ES-I3 (cell line): ENCODE results near the gene MGAT2.
"Not testable (repeated sequence)": the region's sequence is repeated elsewhere in the genome, so short reads cannot be mapped to it uniquely, and the experiment has no call there.

Experiments used
- H3K36me3 ChIP-seq: 2 replicates; pipeline ENCODE4 v1.6.1; 2013; ENCODE audit warnings: mild to moderate bottlenecking, low read length, control low read depth, moderate library complexity; ENCODE audit not compliant: insufficient read depth
- H3K4me1 ChIP-seq: 2 replicates; pipeline ENCODE4 v1.6.1; 2013; ENCODE audit warnings: mild to moderate bottlenecking, control low read depth, low read length; ENCODE audit not compliant: insufficient read depth
- H3K9ac ChIP-seq: 2 replicates; pipeline ENCODE4 v1.6.1; 2013; ENCODE audit warnings: low read depth, mild to moderate bottlenecking, low read length, moderate library complexity
- H3K9me3 ChIP-seq: 2 replicates; pipeline ENCODE4 v1.6.1; 2013; ENCODE audit warnings: mild to moderate bottlenecking, low read length, moderate library complexity; ENCODE audit not compliant: control insufficient read depth, insufficient read depth

MGAT2 gene

DNA sequence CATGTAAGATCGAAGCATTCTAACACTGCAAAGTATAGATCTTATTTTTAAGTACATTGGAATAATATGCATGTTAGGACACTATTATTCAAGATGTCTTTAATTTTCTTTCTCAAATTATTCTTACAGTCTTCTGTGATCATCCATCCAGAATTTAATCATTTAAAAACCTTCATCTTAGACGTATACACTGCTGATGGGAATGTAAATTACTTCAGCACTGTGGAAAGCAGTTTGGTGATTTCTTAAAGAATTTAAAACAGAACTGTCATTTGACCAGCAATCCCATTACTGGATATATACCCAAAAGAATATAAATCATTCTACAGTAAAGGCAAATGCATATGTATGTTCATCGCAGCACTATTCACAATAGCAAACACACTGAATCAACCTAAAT is 31.2 kb upstream of the MGAT2 start:
- no peaks in the 10 kb centered on the region for H3K9me3 ChIP-seq
- no peak overlapping the region for H3K9ac ChIP-seq
- 0 out of 2 replicates have a peak, but pooled peaks cover 5% of the 10 kb centered on the region for H3K36me3 ChIP-seq
- H3K4me1 ChIP-seq = 0 out of 2 replicates have a peak, but pooled peaks cover 1% of the 10 kb centered on the region

GRCh38 chr14:49593016-49593415 is 27.6 kb upstream of the MGAT2 start:
- H3K9me3 ChIP-seq = no peaks in the 10 kb centered on the region
- H3K36me3 ChIP-seq = no peaks in the 10 kb centered on the region
- H3K4me1 ChIP-seq = 0 out of 2 replicates have a peak, but pooled peaks cover 4% of the 10 kb centered on the region
- H3K9ac ChIP-seq = no peak overlapping the region

DNA sequence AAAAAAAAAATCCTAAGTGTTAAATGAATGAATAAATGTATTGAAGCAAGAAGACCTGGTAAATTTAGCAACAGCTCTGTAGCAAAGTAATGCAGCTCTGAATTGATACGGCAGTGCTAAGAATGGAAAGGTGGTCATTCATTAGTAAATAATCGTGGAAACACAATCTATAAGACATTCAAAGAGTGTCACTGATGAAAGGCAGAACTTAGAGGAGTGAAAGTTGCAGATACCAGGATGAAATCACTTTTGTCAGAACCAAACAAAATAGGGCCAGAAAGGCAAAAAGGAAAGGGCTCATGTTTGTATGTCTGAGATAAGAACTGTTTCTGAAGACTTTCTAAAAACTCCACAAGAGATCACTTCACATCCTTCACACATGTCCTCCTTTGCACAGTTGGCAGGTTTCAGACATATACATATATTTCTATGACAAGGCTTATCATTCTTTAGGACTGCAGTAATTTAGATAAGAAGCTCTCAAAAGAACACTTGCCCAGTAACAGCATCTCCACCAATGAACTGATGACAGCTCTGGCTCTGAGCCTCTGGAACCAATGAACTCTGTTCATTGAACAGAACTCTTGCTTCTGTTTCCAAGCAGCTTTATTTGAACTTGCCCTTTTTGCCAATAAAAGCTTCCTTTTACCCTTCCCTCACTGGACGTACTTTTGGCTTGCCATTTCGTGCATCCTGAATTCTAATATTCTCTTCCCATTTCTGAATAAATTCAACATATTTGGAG is 26.1 kb upstream of the MGAT2 start:
- Histone ChIP-seq H3K36me3 (no peaks in the 10 kb centered on the region), H3K9ac (no peak overlapping the region)

GRCh38 chr14:49598189-49598484 is 22.5 kb upstream of the MGAT2 start:
- Histone ChIP-seq H3K9me3 (no peaks in the 10 kb centered on the region), H3K9ac (peak overlapping the region; percentile 94), H3K36me3 (no peaks in the 10 kb centered on the region), H3K4me1 (0 out of 2 replicates have a peak, but pooled peaks cover 4% of the 10 kb centered on the region)

More for the DNA sequence above, 26.1 kb upstream of the MGAT2 start:
- Histone ChIP-seq H3K4me1 (0 out of 2 replicates have a peak, but pooled peaks cover 4% of the 10 kb centered on the region), H3K9me3 (no peaks in the 10 kb centered on the region)

DNA sequence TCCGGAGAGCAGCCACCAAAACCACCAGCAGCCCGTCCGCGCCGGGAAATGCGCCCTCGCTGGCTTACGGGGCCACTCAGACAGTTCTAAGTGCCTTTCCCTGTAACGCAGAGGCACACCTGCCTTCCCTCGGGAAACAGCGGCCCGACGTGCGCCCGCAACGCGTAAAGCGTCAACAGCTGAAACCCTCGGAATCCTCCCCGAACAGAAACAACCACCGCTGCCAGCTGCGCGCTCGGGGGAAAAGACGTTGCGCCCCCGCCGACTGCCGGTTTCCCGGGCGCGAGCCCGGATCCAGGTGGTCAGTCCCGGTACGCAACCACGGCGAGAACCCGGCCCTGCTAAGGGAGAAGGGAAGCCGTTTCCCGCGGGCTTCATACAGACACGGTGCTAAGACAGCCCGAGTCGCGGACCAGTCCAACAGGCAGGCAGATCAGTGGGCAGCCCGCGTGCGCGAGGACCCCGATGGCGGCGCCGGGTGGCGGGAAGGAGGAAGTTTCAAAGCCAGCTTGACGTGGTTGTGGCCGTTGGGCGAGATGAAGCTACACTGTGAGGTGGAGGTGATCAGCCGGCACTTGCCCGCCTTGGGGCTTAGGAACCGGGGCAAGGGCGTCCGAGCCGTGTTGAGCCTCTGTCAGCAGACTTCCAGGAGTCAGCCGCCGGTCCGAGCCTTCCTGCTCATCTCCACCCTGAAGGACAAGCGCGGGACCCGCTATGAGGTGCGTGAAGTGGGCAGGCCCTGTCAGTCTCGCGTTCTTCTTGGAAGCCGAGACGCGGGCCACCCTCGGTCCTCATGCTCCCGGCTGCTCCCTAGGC is 21.9 kb upstream of the MGAT2 start, which contains the start of gene LRR1:
LRR1 (plus strand) TSS at position 456 of the 816 bp plus-strand sequence; CDS start at position 537, 81 bp downstream.
- no peaks in the 10 kb centered on the region for H3K9me3 ChIP-seq
- H3K36me3 ChIP-seq = no peaks in the 10 kb centered on the region
- peak within 1 kb of the TSS; percentile 94 for H3K9ac ChIP-seq
- 0 out of 2 replicates have a peak, but pooled peaks cover 4% of the 10 kb centered on the region for H3K4me1 ChIP-seq

DNA sequence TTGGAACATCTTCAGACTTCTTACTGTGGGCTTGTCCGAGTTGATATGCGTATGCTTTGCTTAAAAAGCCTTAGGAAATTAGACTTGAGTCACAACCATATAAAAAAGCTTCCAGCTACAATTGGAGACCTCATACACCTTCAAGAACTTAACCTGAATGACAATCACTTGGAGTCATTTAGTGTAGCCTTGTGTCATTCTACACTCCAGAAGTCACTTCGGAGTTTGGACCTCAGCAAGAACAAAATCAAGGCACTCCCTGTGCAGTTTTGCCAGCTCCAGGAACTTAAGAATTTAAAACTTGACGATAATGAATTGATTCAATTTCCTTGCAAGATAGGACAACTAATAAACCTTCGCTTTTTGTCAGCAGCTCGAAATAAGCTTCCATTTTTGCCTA is 13.0 kb upstream of the MGAT2 start:
- Histone ChIP-seq H3K4me1 (0 out of 2 replicates have a peak, but pooled peaks cover 4% of the 10 kb centered on the region), H3K9ac (no peak overlapping the region), H3K9me3 (no peaks in the 10 kb centered on the region), H3K36me3 (no peaks in the 10 kb centered on the region; the same call in 1 of the 2 replicates)

- H3K36me3 ChIP-seq = no peaks in the 10 kb centered on the region; the same call in 1 of the 2 replicates
- H3K4me1 ChIP-seq = 0 out of 2 replicates have a peak, but pooled peaks cover 4% of the 10 kb centered on the region
- H3K9me3 ChIP-seq = no peaks in the 10 kb centered on the region
- no peak overlapping the region for H3K9ac ChIP-seq
These were observed 8.3 kb upstream of the MGAT2 start for GRCh38 chr14:49612251-49612650.

GRCh38 chr14:49612671-49613070 is 7.9 kb upstream of the MGAT2 start:
- H3K36me3 ChIP-seq = peaks cover 2% of the 10 kb centered on the region
- H3K9me3 ChIP-seq = no peaks in the 10 kb centered on the region
- H3K9ac ChIP-seq = no peak overlapping the region
- H3K4me1 ChIP-seq = 0 out of 2 replicates have a peak, but pooled peaks cover 4% of the 10 kb centered on the region

GRCh38 chr14:49614196-49614595 is 6.4 kb upstream of the MGAT2 start:
- no peak overlapping the region for H3K9ac ChIP-seq
- H3K4me1 ChIP-seq = no peaks in the 10 kb centered on the region
- H3K9me3 ChIP-seq = no peaks in the 10 kb centered on the region
- peaks cover 11% of the 10 kb centered on the region for H3K36me3 ChIP-seq

GRCh38 chr14:49615776-49616175 is 4.8 kb upstream of the MGAT2 start:
- H3K9me3 ChIP-seq = no peaks in the 10 kb centered on the region
- H3K9ac ChIP-seq = no peak overlapping the region
- H3K4me1 ChIP-seq = no peaks in the 10 kb centered on the region
- H3K36me3 ChIP-seq = peaks cover 11% of the 10 kb centered on the region

GRCh38 chr14:49617852-49618519 is 2.6 kb upstream of the MGAT2 start:
- H3K4me1 ChIP-seq = peaks cover 5% of the 10 kb centered on the region; the same call in 1 of the 2 replicates
- H3K36me3 ChIP-seq = peaks cover 11% of the 10 kb centered on the region
- H3K9me3 ChIP-seq = no peaks in the 10 kb centered on the region
- no peak overlapping the region for H3K9ac ChIP-seq

DNA sequence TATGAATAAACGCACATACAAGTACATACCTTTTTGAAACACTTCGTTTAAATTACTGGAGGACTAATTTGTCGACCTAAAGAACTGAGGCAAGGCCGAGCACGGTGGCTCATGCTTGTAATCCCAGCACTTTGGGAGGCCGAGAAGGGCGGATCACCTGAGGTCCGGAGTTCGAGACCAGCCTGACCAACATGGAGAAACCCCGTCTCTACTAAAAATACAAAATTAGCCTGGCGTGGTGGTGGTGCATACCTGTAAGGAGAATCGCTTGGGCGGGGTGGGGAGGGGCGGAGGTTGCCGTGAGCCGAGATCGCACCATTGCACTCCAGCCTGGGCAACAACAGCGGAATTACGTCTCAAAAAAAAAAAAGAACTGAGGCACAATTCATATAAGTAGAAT is 1.3 kb upstream of the MGAT2 start:
- not testable (repeated sequence) for H3K4me1 ChIP-seq, H3K9me3 ChIP-seq
- Histone ChIP-seq H3K36me3 (peaks cover 11% of the 10 kb centered on the region), H3K9ac (peak overlapping the region; percentile 100)

- H3K4me1 ChIP-seq = peaks cover 5% of the 10 kb centered on the region; the same call in 1 of the 2 replicates
- H3K9me3 ChIP-seq = no peaks in the 10 kb centered on the region
- H3K9ac ChIP-seq = peak overlapping the region; percentile 100
- peaks cover 11% of the 10 kb centered on the region for H3K36me3 ChIP-seq
These were observed 869 bp upstream of the MGAT2 start for GRCh38 chr14:49619730-49620129.
